Natural killer cell (primary cell): ENCODE data around the gene UGT1A3. TPM values are rescaled to one million over a fixed set of nuclear protein-coding genes. Genes with fewer than 3 reads are reported as not detected.
"Not testable (repeated sequence)": the region's sequence is repeated elsewhere in the genome, so short reads cannot be mapped to it uniquely, and the experiment has no call there.

ENCODE experiments used
- ATAC-seq, 3 donors: fragments of 150-1000 bp in 2 of 3; fragments of 200-7000 bp in 1 of 3; cut with Tn5 transposase; 1 replicate in 1 of 3; 2 replicates in 2 of 3; pipeline ENCODE4 v1.10.0; 2021; ENCODE audit warnings: mild to moderate bottlenecking in 2 of 3, moderate library complexity in 2 of 3
- DNase-seq, 2 donors: peaks; one replicate each; pipeline versions ENCODE4 v3.0.0 to v3.0.0-alpha.2; 2013 to 2021; ENCODE audit warnings: mixed read lengths in 1 of 2
- H3K27ac ChIP-seq: one replicate; pipeline ENCODE4 v1.5.1; 2013; ENCODE audit warnings: mild to moderate bottlenecking, low read length
- H3K27me3 ChIP-seq: one replicate; pipeline ENCODE4 v1.6.1; 2013; ENCODE audit warnings: low read length; ENCODE audit not compliant: control insufficient read depth, insufficient read depth
- H3K36me3 ChIP-seq: one replicate; pipeline ENCODE4 v1.6.1; 2013; ENCODE audit warnings: low read length; ENCODE audit not compliant: control insufficient read depth, insufficient read depth
- H3K4me1 ChIP-seq: one replicate; pipeline ENCODE4 v1.6.1; 2013; ENCODE audit warnings: low read length; ENCODE audit not compliant: control insufficient read depth, insufficient read depth
- H3K4me3 ChIP-seq: one replicate; pipeline ENCODE4 v1.5.1; 2013; ENCODE audit warnings: low read length
- H3K9me3 ChIP-seq: one replicate; pipeline ENCODE4 v1.6.1; 2013; ENCODE audit warnings: low read length; ENCODE audit not compliant: control insufficient read depth, insufficient read depth
- H3K27ac Mint-ChIP-seq, 2 donors: one replicate each; pipeline ENCODE4 v1.8.0; 2022; ENCODE audit warnings: mild to moderate bottlenecking in 2 of 2, mixed read lengths in 2 of 2, moderate library complexity in 1 of 2
- H3K27me3 Mint-ChIP-seq, 2 donors: one replicate each; pipeline ENCODE4 v1.8.0; 2022; ENCODE audit warnings: low read depth in 2 of 2, mixed read lengths in 2 of 2
- H3K36me3 Mint-ChIP-seq: one replicate; pipeline ENCODE4 v1.8.0; 2022; ENCODE audit warnings: mixed read lengths
- H3K4me1 Mint-ChIP-seq, 2 donors: one replicate each; pipeline ENCODE4 v1.8.0; 2022; ENCODE audit warnings: mixed read lengths in 2 of 2
- H3K4me3 Mint-ChIP-seq: one replicate; pipeline ENCODE4 v1.8.0; 2022; ENCODE audit warnings: mild to moderate bottlenecking, moderate library complexity, mixed read lengths
- H3K9me3 Mint-ChIP-seq, 2 donors: one replicate each; pipeline ENCODE4 v1.8.0; 2022; ENCODE audit warnings: mixed read lengths in 2 of 2
- WGBS: methylation state at CpG from one replicate; pipeline ENCODE4 v1.1.7; 2013; ENCODE audit warnings: missing lambda C conversion rate; ENCODE audit not compliant: insufficient coverage; 5-methylcytosine and 5-hydroxymethylcytosine counted together
- intact Hi-C: fragments of 100-400 bp; cut with micrococcal nuclease; formaldehyde crosslinking; loops from one replicate; pipeline ENCODE4 v1.14.2; 2022
- total RNA-seq, 4 donors: library from RNA; stranded (reverse); fragments of 120-200 nt in 1 of 4; gene quantifications; one replicate each; pipeline versions ENCODE4 v1.2.3 to v1.2.4, GENCODE V29; 2013 to 2022
- TF ChIP-seq, protein P1 (sequence below): fragments of 200-600 bp; IDR thresholded peaks from one replicate; pipeline ENCODE4 v1.8.0; 2022; ENCODE audit warnings: antibody characterized with exemption

UGT1A3 gene
- total RNA-seq, 3 donors from 2014 or later (not counting 1 experiment from before 2014, with no cell fraction given) = not detected

DNA sequence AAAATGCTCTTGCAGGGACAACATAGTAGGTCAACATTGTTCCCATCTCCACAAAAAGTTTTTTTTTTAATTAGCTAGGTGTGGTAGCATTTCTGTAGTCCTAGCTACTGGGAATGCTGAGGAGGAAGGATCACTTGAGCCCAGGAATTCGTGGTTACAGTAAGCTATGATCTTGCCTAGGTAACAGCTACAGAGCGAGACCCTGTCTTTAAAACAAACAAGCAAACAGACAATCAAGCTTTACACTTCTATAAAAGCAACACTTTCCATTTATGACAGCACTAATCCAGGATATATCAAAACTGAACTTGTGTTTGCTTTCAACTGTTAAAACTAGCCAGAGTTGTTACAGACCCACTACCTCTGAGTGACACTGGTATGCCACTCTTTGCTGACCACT lies 12.0 kb downstream of the UGT1A3 start:
- 52% methylated on average over 2 of the region's 2 CpGs for WGBS
- Mint-ChIP-seq H3K27me3 (peaks cover 30 to 36% of the 10 kb centered on the region in 2 donors), H3K4me3 (no peak overlapping the region), H3K4me1 (no peaks in the 10 kb centered on the region), H3K27ac (no peak overlapping the region), H3K9me3 (no peaks in the 10 kb centered on the region), H3K36me3 (no peaks in the 10 kb centered on the region)
- Histone ChIP-seq H3K27me3 (no peaks in the 10 kb centered on the region), H3K4me1 (no peaks in the 10 kb centered on the region), H3K4me3 (no peak overlapping the region), H3K27ac (no peak overlapping the region), H3K9me3 (no peaks in the 10 kb centered on the region), H3K36me3 (no peaks in the 10 kb centered on the region)
- TF ChIP-seq, protein P1, sequence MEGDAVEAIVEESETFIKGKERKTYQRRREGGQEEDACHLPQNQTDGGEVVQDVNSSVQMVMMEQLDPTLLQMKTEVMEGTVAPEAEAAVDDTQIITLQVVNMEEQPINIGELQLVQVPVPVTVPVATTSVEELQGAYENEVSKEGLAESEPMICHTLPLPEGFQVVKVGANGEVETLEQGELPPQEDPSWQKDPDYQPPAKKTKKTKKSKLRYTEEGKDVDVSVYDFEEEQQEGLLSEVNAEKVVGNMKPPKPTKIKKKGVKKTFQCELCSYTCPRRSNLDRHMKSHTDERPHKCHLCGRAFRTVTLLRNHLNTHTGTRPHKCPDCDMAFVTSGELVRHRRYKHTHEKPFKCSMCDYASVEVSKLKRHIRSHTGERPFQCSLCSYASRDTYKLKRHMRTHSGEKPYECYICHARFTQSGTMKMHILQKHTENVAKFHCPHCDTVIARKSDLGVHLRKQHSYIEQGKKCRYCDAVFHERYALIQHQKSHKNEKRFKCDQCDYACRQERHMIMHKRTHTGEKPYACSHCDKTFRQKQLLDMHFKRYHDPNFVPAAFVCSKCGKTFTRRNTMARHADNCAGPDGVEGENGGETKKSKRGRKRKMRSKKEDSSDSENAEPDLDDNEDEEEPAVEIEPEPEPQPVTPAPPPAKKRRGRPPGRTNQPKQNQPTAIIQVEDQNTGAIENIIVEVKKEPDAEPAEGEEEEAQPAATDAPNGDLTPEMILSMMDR = no peak
- intact Hi-C loops = no loop called here
- ATAC-seq (no peak), DNase-seq (no peak)

DNA sequence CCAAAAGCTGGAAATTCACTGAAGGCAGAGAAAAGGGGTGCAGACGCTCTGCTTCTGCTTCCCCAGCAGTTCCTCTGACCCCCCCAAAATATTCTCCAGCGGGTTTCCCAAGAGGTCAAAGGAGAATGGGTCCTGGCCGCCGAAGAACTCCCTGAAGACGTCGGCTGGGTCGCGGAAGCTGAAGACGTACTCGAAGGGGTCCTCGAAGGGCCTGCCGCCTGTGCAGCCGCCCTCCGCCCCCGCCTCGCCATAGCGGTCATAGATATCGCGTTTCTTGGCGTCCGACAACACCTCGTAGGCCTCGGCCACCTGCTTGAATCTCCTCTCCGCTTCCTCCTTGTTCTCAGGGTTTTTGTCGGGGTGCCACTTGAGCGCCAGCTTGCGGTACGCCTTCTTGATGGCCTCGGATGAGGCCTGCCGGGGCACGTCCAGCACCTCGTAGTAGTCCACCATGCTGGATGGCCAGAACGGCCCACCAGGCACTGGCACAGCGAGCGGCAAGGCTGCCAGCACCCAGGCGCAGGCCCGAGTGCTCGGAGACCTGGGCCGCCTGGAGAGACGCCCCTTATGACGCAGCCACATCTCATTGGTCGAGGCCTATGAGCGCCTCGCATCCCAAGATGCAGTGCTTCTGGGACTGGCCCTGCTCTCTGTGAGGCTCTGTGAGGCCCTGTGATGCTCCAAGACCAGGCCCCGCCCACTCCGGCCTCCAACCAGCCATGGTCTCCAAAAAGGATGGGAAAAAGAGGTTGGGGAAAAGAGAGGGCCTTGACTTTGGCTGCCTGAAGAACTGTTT lies 14.8 kb downstream of the UGT1A3 start:
- Histone ChIP-seq H3K27me3 (no peaks in the 10 kb centered on the region), H3K36me3 (no peaks in the 10 kb centered on the region), H3K4me1 (no peaks in the 10 kb centered on the region), H3K27ac (no peak overlapping the region), H3K4me3 (no peak overlapping the region), H3K9me3 (no peaks in the 10 kb centered on the region)
- H3K4me1 Mint-ChIP-seq = no peaks in the 10 kb centered on the region
- H3K27ac Mint-ChIP-seq = no peak overlapping the region
- ATAC-seq = no peak
- no peaks in the 10 kb centered on the region for H3K9me3 Mint-ChIP-seq
- WGBS = 94% methylated on average over 43 of the region's 46 CpGs
- no peaks in the 10 kb centered on the region for H3K36me3 Mint-ChIP-seq
- TF ChIP-seq, protein P1 = no peak
- no peak for DNase-seq
- intact Hi-C loops = no loop called here
- H3K4me3 Mint-ChIP-seq = no peak overlapping the region
- peaks cover 24 to 46% of the 10 kb centered on the region in 2 donors for H3K27me3 Mint-ChIP-seq

DNA sequence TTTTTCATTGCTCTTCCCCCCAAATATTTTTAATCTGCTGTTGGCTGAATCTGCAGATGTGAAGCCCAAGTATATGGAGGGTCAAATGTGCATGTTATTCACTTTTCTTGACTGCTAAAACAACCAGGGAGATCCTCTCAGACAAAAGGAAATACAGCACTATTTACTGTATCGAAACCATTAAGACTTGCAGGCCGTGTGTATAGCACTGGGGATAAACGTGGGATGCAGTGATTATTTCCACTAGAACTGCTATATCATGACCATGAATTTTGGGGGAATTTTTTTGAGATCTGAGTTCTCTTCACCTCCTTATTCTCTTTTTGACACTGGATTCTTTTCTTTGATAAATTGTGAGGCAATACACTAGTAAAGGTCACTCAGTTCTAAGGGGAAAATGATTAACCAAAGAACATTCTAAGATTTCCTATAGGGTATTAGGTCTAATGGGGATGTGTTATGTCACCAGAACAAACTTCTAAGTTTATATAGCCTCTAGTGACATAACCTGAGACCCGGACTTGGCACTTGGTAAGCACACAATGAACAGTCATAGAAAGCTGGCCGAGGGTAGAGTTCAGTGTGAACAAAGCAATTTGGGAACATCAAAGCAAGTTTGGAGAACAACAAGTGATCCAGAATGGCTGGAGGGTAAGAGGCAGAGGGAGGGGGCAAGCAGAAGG lies 16.4 kb downstream of the UGT1A3 start:
- no peaks in the 10 kb centered on the region for H3K9me3 ChIP-seq
- whole genome bisulfite sequencing = 82% methylated on average over 4 of the region's 5 CpGs
- H3K4me3 ChIP-seq = no peak overlapping the region
- Mint-ChIP-seq H3K4me1 (no peaks in the 10 kb centered on the region), H3K27ac (no peak overlapping the region), H3K36me3 (peaks cover 7% of the 10 kb centered on the region), H3K9me3 (no peaks in the 10 kb centered on the region), H3K4me3 (no peak overlapping the region), H3K27me3 (peaks cover 27 to 48% of the 10 kb centered on the region in 2 donors)
- no peaks in the 10 kb centered on the region for H3K4me1 ChIP-seq
- H3K27me3 ChIP-seq = no peaks in the 10 kb centered on the region
- no peak overlapping the region for H3K27ac ChIP-seq
- no peak for ATAC-seq
- TF ChIP-seq, protein P1 = no peak
- H3K36me3 ChIP-seq = no peaks in the 10 kb centered on the region
- no peak for DNase-seq
- intact Hi-C loops = no loop called here

DNA sequence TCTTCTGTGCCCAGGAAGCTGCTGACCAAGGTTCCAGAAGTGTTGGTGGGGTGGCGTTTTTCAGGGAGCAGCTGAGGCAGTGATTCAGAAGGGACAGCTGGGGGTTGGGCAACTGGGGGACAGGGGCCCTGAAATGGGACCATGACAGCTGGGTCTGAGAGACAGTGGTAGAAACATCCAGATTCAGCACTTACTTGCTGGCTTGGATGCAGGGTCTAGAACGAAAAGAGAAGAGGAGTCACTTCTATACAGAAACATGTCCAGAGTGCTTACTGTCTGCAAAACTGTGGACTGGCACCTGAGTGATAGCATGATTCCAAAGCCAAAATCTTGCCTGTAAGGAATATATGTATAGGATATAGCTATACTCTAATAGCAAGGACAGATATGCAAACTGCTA lies 17.0 kb downstream of the UGT1A3 start:
- intact Hi-C loops, H3K4me1 Mint-ChIP-seq: not testable (repeated sequence)

More for the DNA sequence above, 17.0 kb downstream of the UGT1A3 start:
- not testable (repeated sequence) for H3K4me3 ChIP-seq, H3K27ac ChIP-seq, H3K36me3 Mint-ChIP-seq, H3K4me3 Mint-ChIP-seq, H3K4me1 ChIP-seq, H3K9me3 Mint-ChIP-seq, H3K9me3 ChIP-seq, ATAC-seq, H3K27me3 ChIP-seq, H3K27ac Mint-ChIP-seq, H3K36me3 ChIP-seq, DNase-seq
- H3K27me3 Mint-ChIP-seq = peaks cover 25 to 43% of the 10 kb centered on the region in 2 donors
- 68% methylated on average over 2 of the region's 2 CpGs for WGBS
